GM06990 (cell line): ENCODE data around the gene BCAP31.

Experiments used
- DNase-seq: peaks from one replicate; pipeline ENCODE4 v3.0.0-alpha.2; 2011; ENCODE audit not compliant: insufficient read length; ENCODE audit errors: extremely low read depth
- H3K27me3 ChIP-seq: replicated peaks from 2 replicates; pipeline ENCODE4 v1.6.0; 2011; ENCODE audit warnings: low read length; ENCODE audit not compliant: control insufficient read depth, insufficient read depth
- H3K36me3 ChIP-seq: 2 replicates; pipeline ENCODE4 v1.5.1; 2011; ENCODE audit warnings: low read length; ENCODE audit not compliant: control insufficient read depth, insufficient read depth
- H3K4me3 ChIP-seq: replicated peaks from 2 replicates; pipeline ENCODE4 v1.5.1; 2011; ENCODE audit warnings: low read depth, mild to moderate bottlenecking, control low read depth, low read length
- TF ChIP-seq, protein P1 (sequence below): IDR thresholded peaks from 2 replicates; pipeline ENCODE4 v1.5.1; 2011; ENCODE audit warnings: low read length, control low read depth, mild to moderate bottlenecking, inconsistent platforms; ENCODE audit not compliant: insufficient read depth, poor library complexity, severe bottlenecking

Gene BCAP31

DNA sequence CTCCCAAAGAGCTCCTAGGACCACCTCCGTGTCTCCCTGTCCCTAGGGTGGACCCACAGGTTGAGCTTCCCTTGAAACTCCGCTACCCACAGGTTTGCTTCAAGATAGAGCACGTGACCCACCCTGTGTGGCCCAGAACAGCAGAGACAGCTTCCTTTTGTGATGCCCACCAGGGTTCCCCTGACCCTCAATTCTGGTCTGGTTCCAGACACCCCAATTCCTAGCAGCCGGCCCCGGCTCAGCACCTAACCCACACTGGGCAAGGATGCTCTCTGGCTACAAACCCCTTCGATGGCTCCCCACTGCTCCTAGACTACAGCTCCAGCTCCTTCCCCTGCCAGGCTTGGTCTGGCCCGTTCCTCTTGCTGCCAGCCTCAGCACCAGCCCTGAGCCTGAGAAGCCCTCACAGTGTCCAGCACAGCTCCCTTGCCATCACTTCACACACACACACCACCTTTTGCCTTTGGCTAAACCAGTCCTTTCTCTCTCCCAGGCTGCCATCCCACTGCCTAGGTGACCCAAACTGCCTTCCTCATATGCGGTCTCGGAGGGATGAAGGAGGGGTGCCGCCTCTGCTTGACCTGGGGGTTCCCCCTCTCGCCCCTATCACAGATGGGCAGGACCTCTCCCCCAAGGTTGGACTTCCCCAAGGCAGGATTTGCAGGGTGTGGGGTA lies 56.8 kb downstream of the BCAP31 start:
- H3K36me3 ChIP-seq: no peaks in the 10 kb centered on the region
- peak overlapping the region; percentile 32; the same call in 1 of the 2 replicates for H3K4me3 ChIP-seq
- DNase-seq: no peak
- no peaks in the 10 kb centered on the region for H3K27me3 ChIP-seq
- TF ChIP-seq, protein P1, sequence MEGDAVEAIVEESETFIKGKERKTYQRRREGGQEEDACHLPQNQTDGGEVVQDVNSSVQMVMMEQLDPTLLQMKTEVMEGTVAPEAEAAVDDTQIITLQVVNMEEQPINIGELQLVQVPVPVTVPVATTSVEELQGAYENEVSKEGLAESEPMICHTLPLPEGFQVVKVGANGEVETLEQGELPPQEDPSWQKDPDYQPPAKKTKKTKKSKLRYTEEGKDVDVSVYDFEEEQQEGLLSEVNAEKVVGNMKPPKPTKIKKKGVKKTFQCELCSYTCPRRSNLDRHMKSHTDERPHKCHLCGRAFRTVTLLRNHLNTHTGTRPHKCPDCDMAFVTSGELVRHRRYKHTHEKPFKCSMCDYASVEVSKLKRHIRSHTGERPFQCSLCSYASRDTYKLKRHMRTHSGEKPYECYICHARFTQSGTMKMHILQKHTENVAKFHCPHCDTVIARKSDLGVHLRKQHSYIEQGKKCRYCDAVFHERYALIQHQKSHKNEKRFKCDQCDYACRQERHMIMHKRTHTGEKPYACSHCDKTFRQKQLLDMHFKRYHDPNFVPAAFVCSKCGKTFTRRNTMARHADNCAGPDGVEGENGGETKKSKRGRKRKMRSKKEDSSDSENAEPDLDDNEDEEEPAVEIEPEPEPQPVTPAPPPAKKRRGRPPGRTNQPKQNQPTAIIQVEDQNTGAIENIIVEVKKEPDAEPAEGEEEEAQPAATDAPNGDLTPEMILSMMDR: no peak

GRCh38 chrX:153665726-153666306 lies 58.4 kb downstream of the BCAP31 start:
- Histone ChIP-seq H3K27me3 (no peaks in the 10 kb centered on the region), H3K4me3 (no peak overlapping the region), H3K36me3 (no peaks in the 10 kb centered on the region)
- TF ChIP-seq, protein P1: no peak
- no peak for DNase-seq

DNA sequence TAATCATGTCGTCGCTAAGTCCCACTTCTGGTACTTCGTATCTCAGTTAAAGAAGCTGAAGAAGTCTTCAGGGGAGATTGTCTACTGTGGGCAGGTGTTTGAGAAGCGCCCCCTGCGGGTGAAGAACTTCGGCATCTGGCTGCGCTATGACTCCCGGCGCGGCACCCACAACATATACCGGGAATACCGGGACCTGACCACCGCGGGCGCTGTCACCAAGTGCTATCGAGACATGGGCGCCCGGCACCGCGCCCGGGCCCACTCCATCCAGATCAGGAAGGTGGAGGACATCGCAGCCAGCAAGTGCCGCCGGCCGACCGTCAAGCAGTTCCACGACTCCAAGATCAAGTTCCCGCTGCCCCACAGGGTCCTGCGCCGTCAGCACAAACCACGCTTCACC lies 61.9 kb downstream of the BCAP31 start:
- H3K4me3 ChIP-seq: no peak overlapping the region
- no peaks in the 10 kb centered on the region for H3K27me3 ChIP-seq
- TF ChIP-seq, protein P1: peak; percentile 53
- no peaks in the 10 kb centered on the region for H3K36me3 ChIP-seq
- DNase-seq: no peak

GRCh38 chrX:153659268-153659667 lies 64.9 kb downstream of the BCAP31 start:
- TF ChIP-seq, protein P1: no peak
- H3K36me3 ChIP-seq: no peaks in the 10 kb centered on the region
- no peak overlapping the region for H3K4me3 ChIP-seq
- DNase-seq: no peak
- no peaks in the 10 kb centered on the region for H3K27me3 ChIP-seq

DNA sequence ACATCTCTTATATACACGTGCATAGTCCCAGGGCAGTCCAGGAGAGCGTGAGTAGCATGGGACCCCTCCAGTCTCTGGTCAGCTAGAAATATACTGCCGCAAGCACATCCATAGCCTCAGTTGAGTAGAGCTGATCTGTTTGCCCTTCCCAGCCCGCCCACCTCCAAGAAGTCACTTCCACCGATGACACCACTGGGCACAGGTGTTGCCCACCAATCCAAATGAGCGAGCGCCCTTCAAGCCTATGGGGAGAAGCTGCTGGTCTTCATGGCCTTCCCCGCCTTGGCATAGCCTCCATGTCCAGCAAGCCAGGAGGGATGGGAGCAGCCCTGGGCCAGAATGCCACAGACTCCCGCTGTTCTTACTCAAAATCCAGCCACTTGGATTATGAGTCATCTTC lies 67.0 kb downstream of the BCAP31 start:
- H3K36me3 ChIP-seq: no peaks in the 10 kb centered on the region
- DNase-seq: no peak
- TF ChIP-seq, protein P1: no peak
- no peaks in the 10 kb centered on the region for H3K27me3 ChIP-seq
- H3K4me3 ChIP-seq: no peak overlapping the region
